ENCODE results near the gene PCIF1. TPM values are rescaled to one million over a fixed set of nuclear protein-coding genes. Genes with fewer than 3 reads are reported as not detected.

The PCIF1 gene
- total and polyA plus RNA-seq, 9 of the 15 experiments (the other 6 are each of a cell fraction or from before 2014, with no cell fraction given), result 5.8 to 29.4 (median 11.3) TPM

DNA sequence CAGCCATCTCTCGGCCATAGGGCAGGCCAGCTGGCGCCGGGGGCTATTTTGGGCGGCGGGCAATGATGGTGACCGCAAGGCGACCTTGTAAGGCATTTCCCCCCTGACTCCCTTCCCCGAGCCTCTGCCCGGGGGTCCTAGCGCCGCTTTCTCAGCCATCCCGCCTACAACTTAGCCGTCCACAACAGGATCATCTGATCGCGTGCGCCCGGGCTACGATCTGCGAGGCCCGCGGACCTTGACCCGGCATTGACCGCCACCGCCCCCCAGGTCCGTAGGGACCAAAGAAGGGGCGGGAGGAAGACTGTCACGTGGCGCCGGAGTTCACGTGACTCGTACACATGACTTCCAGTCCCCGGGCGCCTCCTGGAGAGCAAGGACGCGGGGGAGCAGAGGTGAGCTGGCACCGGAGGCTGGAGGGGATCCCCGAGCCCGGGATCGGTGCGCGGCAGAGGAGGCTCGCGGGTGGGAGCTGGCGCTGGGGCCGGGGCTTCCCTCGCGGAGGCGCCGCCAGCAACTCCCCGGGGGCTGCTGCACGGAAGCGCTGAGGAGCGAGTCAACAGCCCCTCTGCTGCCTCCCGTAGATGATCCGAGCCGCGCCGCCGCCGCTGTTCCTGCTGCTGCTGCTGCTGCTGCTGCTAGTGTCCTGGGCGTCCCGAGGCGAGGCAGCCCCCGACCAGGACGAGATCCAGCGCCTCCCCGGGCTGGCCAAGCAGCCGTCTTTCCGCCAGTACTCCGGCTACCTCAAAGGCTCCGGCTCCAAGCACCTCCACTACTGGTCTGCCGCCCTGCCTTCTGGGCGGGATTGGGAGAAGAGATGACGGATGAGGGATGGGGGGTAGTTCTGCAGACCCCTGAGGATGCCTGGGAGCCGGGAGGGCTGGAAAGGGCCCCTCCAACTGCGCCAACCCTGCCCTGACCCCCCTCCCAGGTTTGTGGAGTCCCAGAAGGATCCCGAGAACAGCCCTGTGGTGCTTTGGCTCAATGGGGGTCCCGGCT is 43.2 kb upstream of the PCIF1 start, which contains the start of the genes CTSA and NEURL2 (continued):
- TF ChIP-seq, protein P1, sequence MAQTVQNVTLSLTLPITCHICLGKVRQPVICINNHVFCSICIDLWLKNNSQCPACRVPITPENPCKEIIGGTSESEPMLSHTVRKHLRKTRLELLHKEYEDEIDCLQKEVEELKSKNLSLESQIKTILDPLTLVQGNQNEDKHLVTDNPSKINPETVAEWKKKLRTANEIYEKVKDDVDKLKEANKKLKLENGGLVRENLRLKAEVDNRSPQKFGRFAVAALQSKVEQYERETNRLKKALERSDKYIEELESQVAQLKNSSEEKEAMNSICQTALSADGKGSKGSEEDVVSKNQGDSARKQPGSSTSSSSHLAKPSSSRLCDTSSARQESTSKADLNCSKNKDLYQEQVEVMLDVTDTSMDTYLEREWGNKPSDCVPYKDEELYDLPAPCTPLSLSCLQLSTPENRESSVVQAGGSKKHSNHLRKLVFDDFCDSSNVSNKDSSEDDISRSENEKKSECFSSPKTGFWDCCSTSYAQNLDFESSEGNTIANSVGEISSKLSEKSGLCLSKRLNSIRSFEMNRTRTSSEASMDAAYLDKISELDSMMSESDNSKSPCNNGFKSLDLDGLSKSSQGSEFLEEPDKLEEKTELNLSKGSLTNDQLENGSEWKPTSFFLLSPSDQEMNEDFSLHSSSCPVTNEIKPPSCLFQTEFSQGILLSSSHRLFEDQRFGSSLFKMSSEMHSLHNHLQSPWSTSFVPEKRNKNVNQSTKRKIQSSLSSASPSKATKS (CRISPR knock-in tag; IDR thresholded peaks at IDR 0.05), result no peak
- peak in 1 of 2 experiments; percentile 16; a peak in 1 of 3 replicates for TF ChIP-seq CBX3 (IDR thresholded peaks at IDR 0.05; ENCODE audit: borderline replicate concordance in 1 of 2, low read length in 2 of 2)
- TF ChIP-seq, protein P2, sequence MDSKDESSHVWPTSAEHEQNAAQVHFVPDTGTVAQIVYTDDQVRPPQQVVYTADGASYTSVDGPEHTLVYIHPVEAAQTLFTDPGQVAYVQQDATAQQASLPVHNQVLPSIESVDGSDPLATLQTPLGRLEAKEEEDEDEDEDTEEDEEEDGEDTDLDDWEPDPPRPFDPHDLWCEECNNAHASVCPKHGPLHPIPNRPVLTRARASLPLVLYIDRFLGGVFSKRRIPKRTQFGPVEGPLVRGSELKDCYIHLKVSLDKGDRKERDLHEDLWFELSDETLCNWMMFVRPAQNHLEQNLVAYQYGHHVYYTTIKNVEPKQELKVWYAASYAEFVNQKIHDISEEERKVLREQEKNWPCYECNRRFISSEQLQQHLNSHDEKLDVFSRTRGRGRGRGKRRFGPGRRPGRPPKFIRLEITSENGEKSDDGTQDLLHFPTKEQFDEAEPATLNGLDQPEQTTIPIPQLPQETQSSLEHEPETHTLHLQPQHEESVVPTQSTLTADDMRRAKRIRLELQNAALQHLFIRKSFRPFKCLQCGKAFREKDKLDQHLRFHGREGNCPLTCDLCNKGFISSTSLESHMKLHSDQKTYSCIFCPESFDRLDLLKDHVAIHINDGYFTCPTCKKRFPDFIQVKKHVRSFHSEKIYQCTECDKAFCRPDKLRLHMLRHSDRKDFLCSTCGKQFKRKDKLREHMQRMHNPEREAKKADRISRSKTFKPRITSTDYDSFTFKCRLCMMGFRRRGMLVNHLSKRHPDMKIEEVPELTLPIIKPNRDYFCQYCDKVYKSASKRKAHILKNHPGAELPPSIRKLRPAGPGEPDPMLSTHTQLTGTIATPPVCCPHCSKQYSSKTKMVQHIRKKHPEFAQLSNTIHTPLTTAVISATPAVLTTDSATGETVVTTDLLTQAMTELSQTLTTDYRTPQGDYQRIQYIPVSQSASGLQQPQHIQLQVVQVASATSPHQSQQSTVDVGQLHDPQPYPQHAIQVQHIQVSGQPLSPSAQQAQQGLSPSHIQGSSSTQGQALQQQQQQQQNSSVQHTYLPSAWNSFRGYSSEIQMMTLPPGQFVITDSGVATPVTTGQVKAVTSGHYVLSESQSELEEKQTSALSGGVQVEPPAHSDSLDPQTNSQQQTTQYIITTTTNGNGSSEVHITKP (IDR thresholded peaks at IDR 0.05; ENCODE audit: partially characterized antibody), result no peak
- peak; percentile 39; the same call in 1 of the 2 replicates for TF ChIP-seq ETV1 (tag; conservative IDR thresholded peaks at IDR 0.05; ENCODE audit: low read depth)
- TF ChIP-seq, protein P3, sequence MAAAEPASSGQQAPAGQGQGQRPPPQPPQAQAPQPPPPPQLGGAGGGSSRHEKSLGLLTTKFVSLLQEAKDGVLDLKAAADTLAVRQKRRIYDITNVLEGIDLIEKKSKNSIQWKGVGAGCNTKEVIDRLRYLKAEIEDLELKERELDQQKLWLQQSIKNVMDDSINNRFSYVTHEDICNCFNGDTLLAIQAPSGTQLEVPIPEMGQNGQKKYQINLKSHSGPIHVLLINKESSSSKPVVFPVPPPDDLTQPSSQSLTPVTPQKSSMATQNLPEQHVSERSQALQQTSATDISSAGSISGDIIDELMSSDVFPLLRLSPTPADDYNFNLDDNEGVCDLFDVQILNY (CRISPR knock-in tag; IDR thresholded peaks at IDR 0.05), result no peak
- TF ChIP-seq HMG20A (CRISPR knock-in tag; conservative IDR thresholded peaks at IDR 0.05), result no peak
- TF ChIP-seq ZNF668 (CRISPR knock-in tag; IDR thresholded peaks at IDR 0.05), result no peak
- TF ChIP-seq FOXJ2 (tag; IDR thresholded peaks at IDR 0.05), result peak; percentile 52; the same call in 1 of the 2 replicates
- TF ChIP-seq SRSF3 (IDR thresholded peaks at IDR 0.05; ENCODE audit: insufficient read depth, low read length), result no peak
- peak; percentile 88 for TF ChIP-seq RB1 (IDR thresholded peaks at IDR 0.05; ENCODE audit: low read depth)
- TF ChIP-seq KAT8 (IDR thresholded peaks at IDR 0.05; ENCODE audit: low read depth), result peak; percentile 77; the same call in 1 of the 2 replicates
- TF ChIP-seq, protein P4, sequence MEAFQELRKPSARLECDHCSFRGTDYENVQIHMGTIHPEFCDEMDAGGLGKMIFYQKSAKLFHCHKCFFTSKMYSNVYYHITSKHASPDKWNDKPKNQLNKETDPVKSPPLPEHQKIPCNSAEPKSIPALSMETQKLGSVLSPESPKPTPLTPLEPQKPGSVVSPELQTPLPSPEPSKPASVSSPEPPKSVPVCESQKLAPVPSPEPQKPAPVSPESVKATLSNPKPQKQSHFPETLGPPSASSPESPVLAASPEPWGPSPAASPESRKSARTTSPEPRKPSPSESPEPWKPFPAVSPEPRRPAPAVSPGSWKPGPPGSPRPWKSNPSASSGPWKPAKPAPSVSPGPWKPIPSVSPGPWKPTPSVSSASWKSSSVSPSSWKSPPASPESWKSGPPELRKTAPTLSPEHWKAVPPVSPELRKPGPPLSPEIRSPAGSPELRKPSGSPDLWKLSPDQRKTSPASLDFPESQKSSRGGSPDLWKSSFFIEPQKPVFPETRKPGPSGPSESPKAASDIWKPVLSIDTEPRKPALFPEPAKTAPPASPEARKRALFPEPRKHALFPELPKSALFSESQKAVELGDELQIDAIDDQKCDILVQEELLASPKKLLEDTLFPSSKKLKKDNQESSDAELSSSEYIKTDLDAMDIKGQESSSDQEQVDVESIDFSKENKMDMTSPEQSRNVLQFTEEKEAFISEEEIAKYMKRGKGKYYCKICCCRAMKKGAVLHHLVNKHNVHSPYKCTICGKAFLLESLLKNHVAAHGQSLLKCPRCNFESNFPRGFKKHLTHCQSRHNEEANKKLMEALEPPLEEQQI (IDR thresholded peaks at IDR 0.05), result no peak
- TF ChIP-seq ZNF184 (CRISPR knock-in tag; IDR thresholded peaks at IDR 0.05), result no peak
- no peak for TF ChIP-seq DNMT1 (IDR thresholded peaks at IDR 0.05)
- TF ChIP-seq E2F4 (CRISPR knock-in tag; IDR thresholded peaks at IDR 0.05; ENCODE audit: low read depth), result no peak
- TF ChIP-seq BMI1 (IDR thresholded peaks at IDR 0.05; ENCODE audit: low read length), result no peak

All from K562 (cell line).